Nephron (organoid): ENCODE results near the gene HS3ST3A1.
A peak's percentile ranks its signal among the peaks of the same experiment; 100 is the strongest.

Experiments used
- H3K27ac Mint-ChIP-seq, 3 experiments: 2 replicates each; pipeline ENCODE4 v1.8.0; 2020; ENCODE audit warnings: mixed read lengths in 3 of 3, mild to moderate bottlenecking in 2 of 3, moderate library complexity in 1 of 3
- H3K27me3 Mint-ChIP-seq: 2 replicates; pipeline ENCODE4 v1.8.0; 2021; ENCODE audit warnings: low read depth, mild to moderate bottlenecking, moderate library complexity, mixed read lengths
- H3K36me3 Mint-ChIP-seq: 2 replicates; pipeline ENCODE4 v1.8.0; 2020; ENCODE audit warnings: low read depth, mixed read lengths
- H3K4me1 Mint-ChIP-seq: 2 replicates; pipeline ENCODE4 v1.8.0; 2020; ENCODE audit warnings: mixed read lengths
- H3K4me3 Mint-ChIP-seq, 3 experiments: 2 replicates each; pipeline ENCODE4 v1.8.0; 2020; ENCODE audit warnings: mild to moderate bottlenecking in 3 of 3, mixed read lengths in 3 of 3, moderate library complexity in 2 of 3
- H3K9me3 Mint-ChIP-seq: 2 replicates; pipeline ENCODE4 v1.8.0; 2020; ENCODE audit warnings: mixed read lengths
- TF ChIP-seq, protein P1 (sequence below), 3 experiments: fragments of 200-600 bp; sonication (generic); IDR thresholded peaks; one replicate each; pipeline ENCODE4 v1.5.0; 2021; ENCODE audit warnings: antibody characterized with exemption in 3 of 3; ENCODE audit not compliant: unreplicated experiment in 3 of 3

Gene HS3ST3A1

DNA sequence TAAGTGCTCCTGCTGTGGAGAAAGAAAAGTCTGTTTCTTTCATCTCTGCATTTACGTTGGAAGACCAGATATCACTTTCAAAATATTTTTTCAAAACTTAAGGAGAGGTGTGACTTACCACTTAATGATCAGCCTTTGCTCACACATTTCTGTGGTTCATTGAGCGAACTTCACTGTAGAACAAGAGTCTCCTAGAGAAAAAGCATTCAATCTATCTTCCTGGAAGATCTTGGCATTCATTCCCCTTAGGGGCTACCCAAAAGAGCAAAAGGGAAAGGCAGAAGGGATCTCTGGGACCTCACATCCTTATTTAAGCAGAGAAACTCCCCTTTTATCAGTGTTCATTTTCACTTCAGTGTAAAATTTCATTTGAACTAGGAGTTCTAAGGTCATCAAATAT lies 61.2 kb downstream of the HS3ST3A1 start:
- peaks cover 7% of the 10 kb centered on the region for H3K9me3 Mint-ChIP-seq
- peaks cover 18% of the 10 kb centered on the region for H3K27me3 Mint-ChIP-seq
- H3K4me3 Mint-ChIP-seq = peak overlapping the region in 1 of 3 experiments; percentile 3
- H3K36me3 Mint-ChIP-seq = peaks cover 32% of the 10 kb centered on the region
- TF ChIP-seq, protein P1, sequence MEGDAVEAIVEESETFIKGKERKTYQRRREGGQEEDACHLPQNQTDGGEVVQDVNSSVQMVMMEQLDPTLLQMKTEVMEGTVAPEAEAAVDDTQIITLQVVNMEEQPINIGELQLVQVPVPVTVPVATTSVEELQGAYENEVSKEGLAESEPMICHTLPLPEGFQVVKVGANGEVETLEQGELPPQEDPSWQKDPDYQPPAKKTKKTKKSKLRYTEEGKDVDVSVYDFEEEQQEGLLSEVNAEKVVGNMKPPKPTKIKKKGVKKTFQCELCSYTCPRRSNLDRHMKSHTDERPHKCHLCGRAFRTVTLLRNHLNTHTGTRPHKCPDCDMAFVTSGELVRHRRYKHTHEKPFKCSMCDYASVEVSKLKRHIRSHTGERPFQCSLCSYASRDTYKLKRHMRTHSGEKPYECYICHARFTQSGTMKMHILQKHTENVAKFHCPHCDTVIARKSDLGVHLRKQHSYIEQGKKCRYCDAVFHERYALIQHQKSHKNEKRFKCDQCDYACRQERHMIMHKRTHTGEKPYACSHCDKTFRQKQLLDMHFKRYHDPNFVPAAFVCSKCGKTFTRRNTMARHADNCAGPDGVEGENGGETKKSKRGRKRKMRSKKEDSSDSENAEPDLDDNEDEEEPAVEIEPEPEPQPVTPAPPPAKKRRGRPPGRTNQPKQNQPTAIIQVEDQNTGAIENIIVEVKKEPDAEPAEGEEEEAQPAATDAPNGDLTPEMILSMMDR (IDR thresholded peaks at IDR 0.05; ENCODE audit: unreplicated experiment in 3 of 3) = no peak
- H3K4me1 Mint-ChIP-seq = peaks cover 47% of the 10 kb centered on the region
- peak overlapping the region; percentile 0 to 73 (median 55) for H3K27ac Mint-ChIP-seq

DNA sequence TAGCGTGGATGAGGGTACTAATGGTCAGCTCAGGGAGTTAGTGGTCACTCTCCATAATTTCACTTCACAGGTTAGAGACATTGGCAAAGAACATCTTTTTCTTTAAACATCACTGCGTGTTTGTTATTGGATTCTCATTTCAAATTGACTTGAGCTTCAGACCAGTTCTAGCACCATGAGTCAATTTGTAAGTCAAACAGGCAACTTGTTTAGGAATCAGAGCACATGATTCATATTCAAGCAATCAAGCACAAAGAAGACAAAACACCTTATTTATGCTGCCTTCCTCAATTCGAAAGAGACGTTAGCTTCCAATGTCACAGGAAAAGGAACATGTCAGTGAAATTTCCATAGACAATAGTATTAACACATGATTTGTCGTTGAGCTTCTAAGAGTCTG lies 62.3 kb downstream of the HS3ST3A1 start:
- Mint-ChIP-seq H3K9me3 (peaks cover 7% of the 10 kb centered on the region), H3K27ac (no peak overlapping the region), H3K36me3 (peaks cover 31% of the 10 kb centered on the region), H3K27me3 (peaks cover 7% of the 10 kb centered on the region), H3K4me3 (no peak overlapping the region), H3K4me1 (peaks cover 37% of the 10 kb centered on the region)
- TF ChIP-seq, protein P1 (IDR thresholded peaks at IDR 0.05; ENCODE audit: unreplicated experiment in 3 of 3) = no peak

DNA sequence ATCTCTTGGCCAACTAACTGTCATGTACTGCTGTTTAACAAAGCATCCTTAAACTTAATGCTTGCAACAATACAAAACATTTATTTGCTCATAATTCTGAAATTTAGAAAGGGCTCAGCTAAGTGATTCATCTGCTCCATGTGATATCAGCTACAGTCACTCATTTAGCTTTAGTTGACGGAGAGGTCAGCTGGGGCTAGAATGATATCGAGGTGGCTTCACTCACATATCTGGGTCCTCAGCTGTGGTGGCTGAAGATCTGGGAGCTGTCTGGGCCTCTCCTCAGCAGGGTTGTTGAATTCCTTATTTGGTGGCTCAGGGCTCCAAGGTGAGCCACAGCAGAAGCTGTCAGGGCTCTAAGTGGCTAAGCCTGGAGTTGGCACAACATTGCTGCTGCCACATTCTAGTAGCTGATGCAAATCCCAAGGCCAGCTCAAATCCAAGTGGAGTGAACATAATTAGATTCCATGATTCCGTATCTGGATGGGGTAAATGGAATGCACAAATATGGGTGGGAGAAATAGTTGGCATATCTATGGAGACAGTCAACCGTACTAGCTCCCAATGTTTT lies 62.8 kb downstream of the HS3ST3A1 start:
- H3K9me3 Mint-ChIP-seq = peaks cover 10% of the 10 kb centered on the region
- no peak overlapping the region for H3K4me3 Mint-ChIP-seq
- H3K36me3 Mint-ChIP-seq = peaks cover 34% of the 10 kb centered on the region
- TF ChIP-seq, protein P1 (IDR thresholded peaks at IDR 0.05; ENCODE audit: unreplicated experiment in 3 of 3) = no peak
- peaks cover 32% of the 10 kb centered on the region for H3K4me1 Mint-ChIP-seq
- H3K27ac Mint-ChIP-seq = no peak overlapping the region
- H3K27me3 Mint-ChIP-seq = peaks cover 7% of the 10 kb centered on the region

DNA sequence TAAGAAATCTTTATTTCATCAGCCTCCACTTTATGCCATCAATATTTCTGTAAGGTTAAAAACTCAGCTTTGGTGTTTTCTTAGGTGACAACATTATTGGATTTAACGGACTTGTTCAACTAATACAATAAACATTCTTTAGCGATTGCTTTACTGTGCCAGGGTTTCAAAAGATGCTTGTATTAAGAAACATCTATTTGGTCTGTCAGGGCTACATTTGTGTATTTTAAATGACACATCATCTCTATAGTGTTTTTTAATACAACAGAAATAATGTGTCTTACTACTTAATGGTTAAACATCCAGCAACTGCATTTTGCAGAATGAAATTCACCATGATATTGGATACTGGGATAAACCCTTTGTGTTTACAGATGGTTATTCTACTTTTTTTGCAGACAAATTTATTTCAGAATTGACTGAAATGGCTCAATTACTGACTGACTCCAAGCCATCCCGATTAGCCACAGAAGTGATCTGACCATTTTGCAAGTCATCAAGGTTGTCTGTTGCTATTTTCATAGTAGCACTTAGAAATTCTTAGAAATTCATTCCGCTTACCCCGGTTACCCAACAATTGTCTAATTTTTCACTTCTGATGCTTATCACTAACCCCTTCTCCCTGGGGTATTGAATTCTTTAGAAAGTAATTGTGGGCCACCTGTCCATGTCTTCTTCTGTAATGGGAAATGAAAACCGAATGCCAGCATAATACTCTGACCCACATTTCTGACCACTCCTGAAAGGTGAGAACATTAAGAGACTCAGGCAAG lies 63.7 kb downstream of the HS3ST3A1 start:
- H3K4me1 Mint-ChIP-seq = peaks cover 32% of the 10 kb centered on the region
- peaks cover 8% of the 10 kb centered on the region for H3K27me3 Mint-ChIP-seq
- no peak overlapping the region for H3K4me3 Mint-ChIP-seq
- H3K9me3 Mint-ChIP-seq = peaks cover 14% of the 10 kb centered on the region
- H3K36me3 Mint-ChIP-seq = peaks cover 39% of the 10 kb centered on the region
- no peak overlapping the region for H3K27ac Mint-ChIP-seq
- TF ChIP-seq, protein P1 (IDR thresholded peaks at IDR 0.05; ENCODE audit: unreplicated experiment in 3 of 3) = no peak

DNA sequence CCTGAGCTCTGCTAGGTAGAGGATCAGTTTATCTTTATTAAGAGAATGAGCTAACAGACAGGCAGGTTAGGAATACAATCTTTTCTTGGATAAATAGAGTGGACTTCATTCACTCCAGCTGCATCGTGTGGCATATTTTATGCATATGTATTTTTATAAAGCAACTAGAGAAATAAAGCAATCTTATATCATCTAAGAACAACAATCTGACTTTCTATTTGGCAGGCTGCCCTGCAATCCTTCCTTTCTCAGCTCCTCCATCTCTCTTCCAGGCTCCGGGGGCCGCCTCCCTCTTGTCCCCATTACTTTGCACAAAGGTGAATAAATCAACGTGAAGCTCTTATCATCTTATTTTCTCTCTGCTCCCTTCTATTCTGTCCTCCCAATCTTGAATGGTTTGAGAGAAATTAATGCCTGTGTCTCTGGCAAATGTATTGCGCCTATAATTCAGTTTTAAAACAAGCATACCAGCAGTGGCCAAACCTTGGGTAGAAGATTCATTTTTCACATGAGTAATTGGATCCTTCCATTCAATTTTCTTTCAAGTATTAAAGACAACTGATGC lies 64.5 kb downstream of the HS3ST3A1 start:
- H3K4me3 Mint-ChIP-seq = no peak overlapping the region
- H3K36me3 Mint-ChIP-seq = peaks cover 39% of the 10 kb centered on the region
- peak overlapping the region; percentile 0 to 59 (median 17) for H3K27ac Mint-ChIP-seq
- H3K4me1 Mint-ChIP-seq = peaks cover 32% of the 10 kb centered on the region
- H3K27me3 Mint-ChIP-seq = peaks cover 10% of the 10 kb centered on the region
- TF ChIP-seq, protein P1 (IDR thresholded peaks at IDR 0.05; ENCODE audit: unreplicated experiment in 3 of 3) = no peak
- H3K9me3 Mint-ChIP-seq = peaks cover 14% of the 10 kb centered on the region
